Measurements from ENCODE around the gene FHOD3. TPM values are rescaled to one million over a fixed set of nuclear protein-coding genes. Genes with fewer than 3 reads are reported as not detected.
"Not testable (repeated sequence)": the region's sequence is repeated elsewhere in the genome, so short reads cannot be mapped to it uniquely, and the experiment has no call there.

FHOD3 gene
- total RNA-seq, 6 experiments from 2014 or later: 0.44 to 1.2 (median 0.62) TPM

GRCh38 chr18:36350839-36351469 is 53.4 kb downstream of the FHOD3 start:
- ATAC-seq (no peak), DNase-seq (no peak)
- TF ChIP-seq POLR2A (IDR thresholded peaks at IDR 0.05) (no peak), CTCF (IDR thresholded peaks at IDR 0.05) (no peak)
- Histone ChIP-seq H3K4me1 (peaks cover 0 to 14% (median 5%) of the 10 kb centered on the region in 4 donors), H3K36me3 (no peaks in the 10 kb centered on the region), H3K4me3 (no peak overlapping the region), H3K27me3 (no peaks in the 10 kb centered on the region), H3K27ac (no peak overlapping the region), H3K9me3 (no peaks in the 10 kb centered on the region)
- intact Hi-C loops (cut with DNase I): no loop called here
- WGBS (ENCODE audit: insufficient coverage, low coverage, low lambda C conversion rate, missing lambda C conversion rate): 65% methylated on average over 9 of the region's 9 CpGs

- H3K4me3 ChIP-seq: no peak overlapping the region
- TF ChIP-seq POLR2A (IDR thresholded peaks at IDR 0.05): no peak
- TF ChIP-seq CTCF (IDR thresholded peaks at IDR 0.05): no peak
- no peak overlapping the region for H3K27ac ChIP-seq
- DNase-seq: no peak
- peaks cover 0 to 14% (median 5%) of the 10 kb centered on the region in 4 donors for H3K4me1 ChIP-seq
- H3K36me3 ChIP-seq: no peaks in the 10 kb centered on the region
- intact Hi-C loops (cut with DNase I): no loop called here
- H3K27me3 ChIP-seq: no peaks in the 10 kb centered on the region
- ATAC-seq: no peak
- no peaks in the 10 kb centered on the region for H3K9me3 ChIP-seq
- WGBS (ENCODE audit: insufficient coverage, low coverage, low lambda C conversion rate, missing lambda C conversion rate): 43% methylated on average over 3 of the region's 3 CpGs
Observed at GRCh38 chr18:36352384-36352783, 54.9 kb downstream of the FHOD3 start.

- no peaks in the 10 kb centered on the region for H3K4me1 ChIP-seq
- intact Hi-C loops (cut with DNase I): no loop called here
- H3K27ac ChIP-seq: no peak overlapping the region
- no peaks in the 10 kb centered on the region for H3K27me3 ChIP-seq
- 72% methylated on average over 4 of the region's 5 CpGs for WGBS (ENCODE audit: insufficient coverage, low coverage, low lambda C conversion rate, missing lambda C conversion rate)
- no peak for ATAC-seq
- H3K36me3 ChIP-seq: no peaks in the 10 kb centered on the region
- H3K9me3 ChIP-seq: no peaks in the 10 kb centered on the region
- TF ChIP-seq CTCF (IDR thresholded peaks at IDR 0.05): no peak
- no peak for TF ChIP-seq POLR2A (IDR thresholded peaks at IDR 0.05)
- no peak for DNase-seq
- no peak overlapping the region for H3K4me3 ChIP-seq
Observed at GRCh38 chr18:36354989-36355388, 57.5 kb downstream of the FHOD3 start.

GRCh38 chr18:36355511-36355910 is 58.0 kb downstream of the FHOD3 start:
- Histone ChIP-seq H3K9me3 (no peaks in the 10 kb centered on the region), H3K27ac (no peak overlapping the region), H3K4me1 (no peaks in the 10 kb centered on the region), H3K4me3 (no peak overlapping the region), H3K36me3 (no peaks in the 10 kb centered on the region), H3K27me3 (no peaks in the 10 kb centered on the region)
- ATAC-seq (no peak), DNase-seq (no peak)
- 73% methylated on average over 7 of the region's 7 CpGs for WGBS (ENCODE audit: insufficient coverage, low coverage, low lambda C conversion rate, missing lambda C conversion rate)
- TF ChIP-seq CTCF (IDR thresholded peaks at IDR 0.05): no peak
- no peak for TF ChIP-seq POLR2A (IDR thresholded peaks at IDR 0.05)
- intact Hi-C loops (cut with DNase I): no loop called here

GRCh38 chr18:36356741-36357140 is 59.2 kb downstream of the FHOD3 start:
- H3K27ac ChIP-seq; H3K36me3 ChIP-seq; intact Hi-C loops (cut with DNase I); H3K27me3 ChIP-seq; H3K9me3 ChIP-seq; DNase-seq; ATAC-seq; H3K4me1 ChIP-seq; H3K4me3 ChIP-seq: not testable (repeated sequence)
- WGBS (ENCODE audit: insufficient coverage, low coverage, low lambda C conversion rate, missing lambda C conversion rate): 63% methylated on average over 6 of the region's 6 CpGs
